ENCODE data around the gene MFAP4. TPM values are rescaled to one million over a fixed set of nuclear protein-coding genes. Genes with fewer than 3 reads are reported as not detected.

MFAP4 gene
- total RNA-seq, 1 experiment from 2014 or later: not detected

- BruUV-seq (replicated peaks): no TSS peak
- DNase-seq: no peak
- H3K36me3 ChIP-seq (ENCODE audit: control insufficient read depth, insufficient read depth, low read length): no peaks in the 10 kb centered on the region
- H3K9me3 ChIP-seq: no peaks in the 10 kb centered on the region
- no peaks in the 10 kb centered on the region for H3K4me1 ChIP-seq
- H3K4me3 ChIP-seq (ENCODE audit: low read depth, low read length): no peak overlapping the region
- no peak for TF ChIP-seq CTCF (IDR thresholded peaks at IDR 0.05; ENCODE audit: insufficient read depth in 1 of 2, low read depth in 1 of 2, low read length in 1 of 2, severe bottlenecking in 1 of 2, unreplicated experiment in 1 of 2)
- H3K27me3 Mint-ChIP-seq (ENCODE audit: insufficient read depth, unreplicated experiment): peaks cover 7% of the 10 kb centered on the region
- POLR2A ChIA-PET: no interaction called here
- H3K9me3 Mint-ChIP-seq (ENCODE audit: unreplicated experiment): no peaks in the 10 kb centered on the region
- H3K27ac Mint-ChIP-seq (ENCODE audit: unreplicated experiment): no peak overlapping the region
- no peaks in the 10 kb centered on the region for H3K36me3 Mint-ChIP-seq (ENCODE audit: insufficient read depth, unreplicated experiment)
- H3K4me1 Mint-ChIP-seq (ENCODE audit: low read depth, unreplicated experiment): no peaks in the 10 kb centered on the region
- H3K4me3 Mint-ChIP-seq (ENCODE audit: unreplicated experiment): no peak overlapping the region
- intact Hi-C loops (cut with micrococcal nuclease; ENCODE audit: unreplicated experiment): no loop called here
- CTCF ChIA-PET: no interaction called here
- H3K27me3 ChIP-seq (replicated peaks; ENCODE audit: control insufficient read depth, insufficient read depth, low read length): no peaks in the 10 kb centered on the region
These were observed 14.5 kb upstream of the MFAP4 start for GRCh38 chr17:19401321-19402010.

- no peaks in the 10 kb centered on the region for H3K36me3 Mint-ChIP-seq (ENCODE audit: insufficient read depth, unreplicated experiment)
- POLR2A ChIA-PET: no interaction called here
These were observed 12.9 kb upstream of the MFAP4 start for GRCh38 chr17:19399750-19400450.

More at GRCh38 chr17:19399750-19400450, 12.9 kb upstream of the MFAP4 start:
- no peaks in the 10 kb centered on the region for H3K4me1 Mint-ChIP-seq (ENCODE audit: low read depth, unreplicated experiment)
- H3K9me3 Mint-ChIP-seq (ENCODE audit: unreplicated experiment): no peaks in the 10 kb centered on the region
- H3K4me1 ChIP-seq: no peaks in the 10 kb centered on the region
- BruUV-seq (replicated peaks): no TSS peak
- no peak overlapping the region for H3K4me3 ChIP-seq (ENCODE audit: low read depth, low read length)
- peaks cover 7% of the 10 kb centered on the region for H3K27me3 Mint-ChIP-seq (ENCODE audit: insufficient read depth, unreplicated experiment)
- intact Hi-C loops (cut with micrococcal nuclease; ENCODE audit: unreplicated experiment): no loop called here
- H3K36me3 ChIP-seq (ENCODE audit: control insufficient read depth, insufficient read depth, low read length): no peaks in the 10 kb centered on the region
- H3K27ac Mint-ChIP-seq (ENCODE audit: unreplicated experiment): no peak overlapping the region
- no peaks in the 10 kb centered on the region for H3K27me3 ChIP-seq (replicated peaks; ENCODE audit: control insufficient read depth, insufficient read depth, low read length)
- H3K9me3 ChIP-seq: no peaks in the 10 kb centered on the region
- CTCF ChIA-PET: interaction anchor here (0.6 kb wide), 1 partner anchor 52 kb away, joined by 3 read pairs; no protein-coding TSS in a partner anchor
- no peak for DNase-seq
- no peak overlapping the region for H3K4me3 Mint-ChIP-seq (ENCODE audit: unreplicated experiment)
- no peak for TF ChIP-seq CTCF (IDR thresholded peaks at IDR 0.05; ENCODE audit: insufficient read depth in 1 of 2, low read depth in 1 of 2, low read length in 1 of 2, severe bottlenecking in 1 of 2, unreplicated experiment in 1 of 2)
